GM18907 (cell line): ENCODE data around the gene TNRC18.
"Not testable (repeated sequence)": the region's sequence is repeated elsewhere in the genome, so short reads cannot be mapped to it uniquely, and the experiment has no call there.

Experiments
- ATAC-seq: cut with Tn5 transposase; IDR thresholded peaks from one replicate; pipeline ENCODE4 v1.9.1; 2021; ENCODE audit warnings: mild to moderate bottlenecking, moderate library complexity; ENCODE audit not compliant: unreplicated experiment

Gene TNRC18

DNA sequence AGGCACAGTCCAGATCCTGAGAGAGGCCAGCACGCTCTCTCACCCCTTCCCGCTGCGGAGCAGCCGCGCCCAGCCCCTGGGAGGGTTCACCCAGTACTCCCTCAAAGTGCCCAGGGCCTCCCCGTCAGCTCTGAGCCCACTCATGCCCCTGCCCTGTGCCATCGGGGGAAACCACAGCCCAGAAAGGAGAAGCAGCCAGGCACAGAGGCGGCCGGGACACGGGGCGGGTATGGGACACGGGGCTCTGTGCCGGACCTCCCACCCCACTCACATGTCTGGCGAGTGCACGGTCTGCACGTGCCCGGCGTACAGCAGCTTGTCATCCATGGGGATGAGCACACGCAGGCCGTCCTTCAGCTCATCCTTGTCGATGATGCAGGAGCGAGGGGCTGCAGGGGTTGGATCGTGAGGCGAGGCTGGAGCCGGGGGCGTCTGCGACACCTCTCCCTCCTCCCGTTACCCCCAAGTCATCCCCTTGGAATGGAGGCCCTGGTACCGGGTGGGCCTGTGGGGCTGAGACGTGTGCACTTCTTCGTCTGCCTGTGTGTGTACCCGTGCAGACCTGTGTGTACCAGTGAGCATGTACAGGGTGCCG lies 102.7 kb downstream of the TNRC18 start:
- no peak for ATAC-seq

GRCh38 chr7:5320391-5320790 lies 103.2 kb downstream of the TNRC18 start:
- ATAC-seq, result no peak

DNA sequence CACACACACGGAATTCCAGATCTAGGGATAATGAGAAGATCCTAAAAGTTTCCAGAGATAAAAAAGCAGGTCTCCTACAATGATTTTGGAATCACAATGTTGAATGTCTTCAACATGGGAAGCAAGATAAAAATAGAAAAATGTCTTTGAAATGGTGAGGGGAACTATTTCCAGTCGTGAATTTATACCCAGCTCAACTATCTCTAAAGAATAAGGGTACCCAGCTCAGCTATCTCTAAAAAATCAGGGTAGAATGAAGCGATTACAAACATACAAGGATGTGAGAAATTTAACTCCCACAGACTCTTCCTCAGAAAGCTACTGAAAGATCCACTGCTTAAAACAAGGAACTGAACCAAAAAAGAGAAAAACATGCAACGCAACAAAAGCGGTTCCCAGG lies 105.0 kb downstream of the TNRC18 start:
- ATAC-seq, result not testable (repeated sequence)

- no peak for ATAC-seq
Measured at GRCh38 chr7:5315761-5316160, 107.9 kb downstream of the TNRC18 start.

- no peak for ATAC-seq
Measured at GRCh38 chr7:5314864-5315263, 108.8 kb downstream of the TNRC18 start.

- ATAC-seq, result not testable (repeated sequence)
Measured at GRCh38 chr7:5313076-5313885, 110.4 kb downstream of the TNRC18 start.

DNA sequence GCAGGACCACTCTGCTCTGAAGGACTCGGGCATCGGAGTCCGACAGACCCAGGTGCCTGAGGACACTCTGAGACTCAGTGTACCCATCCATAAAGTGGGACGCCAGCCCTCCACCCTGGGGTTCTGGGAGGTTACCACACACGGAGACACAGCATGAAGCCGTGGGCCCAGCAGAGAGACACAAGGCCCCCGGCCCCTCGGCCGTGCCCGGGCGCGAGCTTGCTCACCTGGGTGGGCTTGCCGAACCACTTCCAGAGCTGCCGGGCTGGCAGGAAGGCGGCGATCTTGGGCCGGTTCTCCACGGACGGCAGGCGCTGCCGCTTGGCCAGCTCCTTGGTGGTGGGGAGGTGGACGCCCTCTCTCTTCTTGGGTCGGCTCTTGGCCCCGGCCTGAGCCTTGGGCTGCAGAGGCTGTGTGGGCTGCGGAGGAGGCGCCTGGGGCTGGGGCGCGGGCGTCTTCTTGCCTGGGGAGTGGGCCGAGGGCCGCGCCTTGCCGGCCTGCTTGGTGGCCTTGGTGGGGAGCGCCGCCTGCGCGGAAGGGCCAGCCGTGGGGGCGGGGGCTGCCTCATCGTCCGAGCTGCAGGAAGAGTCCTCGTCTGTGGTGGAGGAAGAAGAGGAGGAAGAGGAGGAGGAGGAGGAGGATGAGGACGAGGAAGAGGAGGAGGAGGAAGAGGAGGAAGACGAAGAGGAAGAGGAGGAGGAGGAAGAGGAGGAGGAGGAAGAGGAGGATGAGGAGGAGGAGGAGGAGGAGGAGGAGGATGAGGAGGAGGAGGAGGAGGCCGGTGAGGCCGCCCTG lies 111.2 kb downstream of the TNRC18 start:
- ATAC-seq, result not testable (repeated sequence)

DNA sequence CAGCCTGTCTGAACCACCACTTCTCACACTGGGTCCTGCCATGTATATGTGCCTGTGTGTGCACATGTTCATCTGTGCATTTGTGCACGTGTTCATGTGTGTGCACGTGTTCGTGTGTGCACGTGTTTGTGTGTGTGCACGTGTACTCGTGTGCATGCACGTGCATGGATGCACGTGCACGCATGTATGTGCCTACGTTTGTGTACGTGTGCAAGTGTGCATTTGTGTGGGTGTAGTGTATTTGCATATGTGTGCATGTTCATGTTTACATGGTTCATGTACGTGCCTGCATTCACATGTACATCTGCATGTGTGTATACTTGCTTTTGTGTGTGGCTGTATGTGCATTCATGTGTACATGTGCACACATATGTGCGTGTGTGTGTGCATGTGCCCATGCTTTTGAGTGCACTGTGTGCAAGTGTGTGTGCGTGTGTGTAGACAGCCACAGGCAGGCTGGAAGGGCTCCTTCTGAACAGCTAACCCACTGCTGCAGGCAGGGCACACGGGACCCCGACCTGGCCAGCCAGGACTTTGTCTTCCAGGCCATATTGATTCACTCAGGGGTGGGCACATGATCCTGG lies 112.7 kb downstream of the TNRC18 start:
- ATAC-seq, result no peak

DNA sequence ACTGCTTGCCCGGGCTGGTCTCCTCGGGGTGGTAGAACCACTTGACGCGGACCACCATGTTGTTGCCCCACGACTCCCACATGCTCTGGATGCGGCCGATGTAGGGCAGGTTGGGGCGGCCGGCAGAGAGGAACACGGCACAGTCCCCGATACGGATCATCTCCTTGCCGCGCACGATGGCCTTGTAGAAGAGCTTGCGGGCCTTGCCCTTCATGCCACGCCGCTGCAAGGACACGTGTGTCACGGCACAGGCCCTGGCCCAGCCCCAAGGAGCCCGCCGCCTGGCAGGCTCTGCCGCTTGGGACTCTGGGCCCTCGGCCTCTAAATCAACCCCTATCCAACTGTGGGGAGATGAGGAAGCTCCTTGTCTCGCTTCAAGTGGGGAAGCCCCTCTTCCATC lies 114.5 kb downstream of the TNRC18 start:
- ATAC-seq, result no peak

- not testable (repeated sequence) for ATAC-seq
Measured at GRCh38 chr7:5307221-5308142, 116.2 kb downstream of the TNRC18 start.

DNA sequence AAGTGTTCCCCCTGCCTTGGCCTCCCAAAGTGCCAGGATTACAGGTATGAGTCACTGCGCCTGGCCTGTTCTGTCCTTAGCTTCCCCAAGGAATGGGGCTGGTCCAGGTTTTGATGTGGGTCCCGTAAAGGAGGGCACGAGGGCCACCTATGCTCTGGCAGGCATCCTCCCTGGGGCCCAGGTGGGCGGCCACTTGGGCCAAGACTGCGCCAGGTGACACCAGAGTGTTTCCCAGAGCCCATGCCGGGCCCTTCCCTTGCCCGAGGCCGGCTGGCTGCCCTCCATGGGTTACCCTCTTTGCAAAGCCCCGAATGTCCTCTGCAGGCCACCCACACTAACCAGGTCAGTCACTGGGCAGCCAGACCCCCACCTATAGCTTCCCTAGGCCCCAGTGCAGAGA lies 118.6 kb downstream of the TNRC18 start:
- not testable (repeated sequence) for ATAC-seq

DNA sequence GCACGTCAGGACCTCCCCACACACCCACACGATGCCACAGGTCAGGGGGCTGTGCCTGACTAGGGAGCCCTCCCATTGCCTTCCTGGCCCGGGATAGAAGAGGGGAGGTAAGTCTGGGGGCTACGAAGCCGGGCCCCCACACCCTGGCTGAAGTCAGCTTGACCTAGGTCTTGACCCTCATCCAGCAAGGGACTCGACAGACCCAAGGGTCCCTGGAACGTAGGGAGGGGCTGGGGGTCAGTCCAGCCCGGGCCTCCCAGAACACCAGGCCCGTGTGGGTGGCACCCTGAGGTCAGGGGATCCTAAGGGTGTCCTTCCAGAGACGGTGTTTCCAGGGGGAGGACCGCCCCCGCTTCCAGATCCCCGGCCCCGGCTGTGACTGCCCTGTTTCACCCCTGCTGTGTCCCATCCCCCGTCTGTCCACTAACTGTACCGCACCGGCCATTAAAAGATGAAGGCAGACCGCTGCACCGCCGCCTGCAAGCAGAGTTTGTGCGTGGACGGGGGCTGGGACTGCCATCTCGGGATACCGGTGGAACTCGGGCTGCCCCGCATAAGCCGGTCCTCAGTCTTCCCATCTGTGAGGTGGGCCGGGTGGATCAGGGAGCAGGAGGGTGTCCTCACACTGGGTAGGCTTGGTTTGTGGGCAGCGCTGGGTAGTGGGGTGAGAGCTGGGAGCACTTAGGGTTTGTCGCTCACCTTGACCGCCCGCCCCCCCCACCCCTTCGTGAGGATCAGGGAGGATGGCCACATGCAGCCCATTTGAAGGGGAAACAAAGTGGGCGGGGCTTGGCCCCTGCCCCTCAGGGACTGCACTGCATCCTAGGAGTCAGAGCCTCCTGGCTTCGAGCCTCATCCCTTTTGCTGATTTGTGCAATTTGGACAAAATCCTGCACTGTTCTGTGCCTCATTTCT lies 119.8 kb downstream of the TNRC18 start:
- no peak for ATAC-seq

- ATAC-seq, result no peak
Measured at GRCh38 chr7:5303061-5303460, 120.6 kb downstream of the TNRC18 start.

DNA sequence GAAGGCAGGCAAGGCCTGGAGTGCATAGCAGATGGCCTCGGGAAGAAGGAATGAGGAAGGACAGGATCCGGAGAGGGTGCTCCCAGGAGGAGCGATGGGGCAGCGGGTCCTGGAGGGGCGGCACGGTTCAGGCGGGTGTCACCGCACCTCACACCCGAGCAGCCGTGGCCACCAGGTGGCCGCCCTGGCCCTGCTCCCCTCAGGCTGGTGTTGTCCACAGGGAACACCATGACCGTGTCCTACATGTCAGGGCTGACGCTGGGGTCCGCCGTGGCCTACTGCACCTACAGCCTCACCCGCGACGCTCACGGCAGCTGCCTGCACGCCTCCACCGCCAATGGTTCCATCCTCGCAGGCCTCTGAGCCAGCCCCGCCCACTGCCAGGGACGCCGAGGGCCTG lies 121.1 kb downstream of the TNRC18 start:
- ATAC-seq, result no peak

DNA sequence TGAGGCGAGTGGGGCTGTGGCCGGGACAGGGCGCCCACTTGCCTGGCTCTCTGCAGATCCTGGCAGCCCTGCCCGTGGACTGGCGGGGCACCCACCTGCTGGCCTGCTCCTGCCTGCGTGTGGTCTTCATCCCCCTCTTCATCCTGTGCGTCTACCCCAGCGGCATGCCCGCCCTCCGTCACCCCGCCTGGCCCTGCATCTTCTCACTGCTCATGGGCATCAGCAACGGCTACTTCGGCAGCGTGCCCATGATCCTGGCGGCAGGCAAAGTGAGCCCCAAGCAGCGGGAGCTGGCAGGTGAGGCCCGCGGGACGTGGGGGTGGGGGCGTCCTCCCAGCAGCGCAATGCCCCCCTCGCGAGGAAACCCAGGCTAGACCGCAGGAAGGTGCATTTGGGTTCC lies 123.3 kb downstream of the TNRC18 start:
- ATAC-seq, result no peak

- ATAC-seq, result peak; percentile 41
Measured at GRCh38 chr7:5296611-5297226, 126.9 kb downstream of the TNRC18 start.

GRCh38 chr7:5296015-5296610 lies 127.5 kb downstream of the TNRC18 start:
- no peak for ATAC-seq
